Mesothelial cell of epicardium (in vitro differentiated cells): ENCODE data around the gene BEAN1. TPM values are rescaled to one million over a fixed set of nuclear protein-coding genes. Genes with fewer than 3 reads are reported as not detected.

Source experiments
- DNase-seq, 2 experiments: peaks; one replicate each; pipeline ENCODE4 v3.0.0; 2021; ENCODE audit warnings: low spot score in 2 of 2; ENCODE audit not compliant: unreplicated experiment in 2 of 2
- H3K27ac Mint-ChIP-seq: 2 replicates; pipeline ENCODE4 v1.8.0; 2021; ENCODE audit warnings: mixed read lengths
- H3K27me3 Mint-ChIP-seq: 2 replicates; pipeline ENCODE4 v1.8.0; 2021; ENCODE audit warnings: low read depth, mixed read lengths
- H3K36me3 Mint-ChIP-seq: 2 replicates; pipeline ENCODE4 v1.8.0; 2021; ENCODE audit warnings: mixed read lengths
- H3K4me1 Mint-ChIP-seq: 2 replicates; pipeline ENCODE4 v1.8.0; 2021; ENCODE audit warnings: mixed read lengths
- H3K4me3 Mint-ChIP-seq: 2 replicates; pipeline ENCODE4 v1.8.0; 2021; ENCODE audit warnings: mild to moderate bottlenecking, moderate library complexity, mixed read lengths
- H3K9me3 Mint-ChIP-seq: 2 replicates; pipeline ENCODE4 v1.8.0; 2021; ENCODE audit warnings: mixed read lengths
- total RNA-seq: library from RNA; stranded (reverse); gene quantifications from 3 replicates; pipeline ENCODE4 v1.2.1, GENCODE V29; 2021
- TF ChIP-seq, protein P1 (sequence below): fragments of 200-600 bp; sonication (generic); IDR thresholded peaks from one replicate; pipeline ENCODE4 v1.5.0; 2021; ENCODE audit warnings: antibody characterized with exemption; ENCODE audit not compliant: unreplicated experiment

Gene BEAN1
- total RNA-seq, 1 donor from 2014 or later: 1.1 TPM

GRCh38 chr16:66486199-66486772 is 59.2 kb downstream of the BEAN1 start:
- H3K4me1 Mint-ChIP-seq: peaks cover 20% of the 10 kb centered on the region
- no peak for DNase-seq
- TF ChIP-seq, protein P1, sequence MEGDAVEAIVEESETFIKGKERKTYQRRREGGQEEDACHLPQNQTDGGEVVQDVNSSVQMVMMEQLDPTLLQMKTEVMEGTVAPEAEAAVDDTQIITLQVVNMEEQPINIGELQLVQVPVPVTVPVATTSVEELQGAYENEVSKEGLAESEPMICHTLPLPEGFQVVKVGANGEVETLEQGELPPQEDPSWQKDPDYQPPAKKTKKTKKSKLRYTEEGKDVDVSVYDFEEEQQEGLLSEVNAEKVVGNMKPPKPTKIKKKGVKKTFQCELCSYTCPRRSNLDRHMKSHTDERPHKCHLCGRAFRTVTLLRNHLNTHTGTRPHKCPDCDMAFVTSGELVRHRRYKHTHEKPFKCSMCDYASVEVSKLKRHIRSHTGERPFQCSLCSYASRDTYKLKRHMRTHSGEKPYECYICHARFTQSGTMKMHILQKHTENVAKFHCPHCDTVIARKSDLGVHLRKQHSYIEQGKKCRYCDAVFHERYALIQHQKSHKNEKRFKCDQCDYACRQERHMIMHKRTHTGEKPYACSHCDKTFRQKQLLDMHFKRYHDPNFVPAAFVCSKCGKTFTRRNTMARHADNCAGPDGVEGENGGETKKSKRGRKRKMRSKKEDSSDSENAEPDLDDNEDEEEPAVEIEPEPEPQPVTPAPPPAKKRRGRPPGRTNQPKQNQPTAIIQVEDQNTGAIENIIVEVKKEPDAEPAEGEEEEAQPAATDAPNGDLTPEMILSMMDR: no peak
- H3K27ac Mint-ChIP-seq: peak overlapping the region; percentile 30
- no peaks in the 10 kb centered on the region for H3K27me3 Mint-ChIP-seq
- H3K9me3 Mint-ChIP-seq: no peaks in the 10 kb centered on the region
- no peaks in the 10 kb centered on the region for H3K36me3 Mint-ChIP-seq
- H3K4me3 Mint-ChIP-seq: no peak overlapping the region

DNA sequence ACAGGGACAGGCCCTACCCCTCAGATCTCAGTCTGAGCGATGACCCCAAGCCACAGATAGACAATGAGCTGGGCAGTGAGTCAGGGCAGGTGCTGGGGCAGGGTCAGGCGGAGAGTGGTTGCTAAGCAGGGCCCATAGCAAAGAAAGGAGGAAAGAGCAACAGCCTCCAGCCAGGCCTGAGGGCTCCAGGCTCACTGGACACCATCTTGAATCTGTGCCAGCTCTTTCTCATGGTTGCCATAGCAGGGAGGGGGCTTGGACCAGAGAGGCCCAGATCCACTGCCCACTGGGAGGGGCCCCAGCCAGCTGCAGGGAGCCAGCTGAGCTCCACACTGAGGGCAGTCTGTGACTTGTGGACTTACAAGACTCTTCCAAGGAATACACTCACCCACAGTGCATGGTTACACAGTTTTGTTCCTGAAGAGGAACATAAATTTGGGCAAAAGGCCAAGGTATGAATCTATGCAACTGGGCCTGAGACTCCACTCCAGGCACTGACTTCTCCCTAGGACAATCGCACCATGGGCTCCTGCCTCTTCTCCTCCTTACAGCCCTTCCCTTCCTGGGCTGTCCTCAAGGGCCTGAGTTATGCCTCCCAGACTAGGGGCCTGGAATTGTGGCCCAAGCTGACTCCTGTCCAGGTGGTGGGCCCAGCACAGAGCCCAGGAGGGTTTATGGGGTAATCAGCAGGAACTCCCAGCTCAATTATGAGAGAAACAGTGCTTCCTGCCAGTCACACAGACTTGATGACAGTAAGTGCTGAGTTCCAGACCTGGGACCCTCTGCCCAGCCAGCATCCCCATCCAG is 59.9 kb downstream of the BEAN1 start:
- H3K9me3 Mint-ChIP-seq: no peaks in the 10 kb centered on the region
- TF ChIP-seq, protein P1: no peak
- no peaks in the 10 kb centered on the region for H3K27me3 Mint-ChIP-seq
- H3K4me3 Mint-ChIP-seq: no peak overlapping the region
- H3K36me3 Mint-ChIP-seq: no peaks in the 10 kb centered on the region
- H3K4me1 Mint-ChIP-seq: peaks cover 20% of the 10 kb centered on the region
- peak in 1 of 2 experiments; percentile 38 for DNase-seq
- peak overlapping the region; percentile 30 for H3K27ac Mint-ChIP-seq

- peak in 1 of 2 experiments; percentile 33 for DNase-seq
- peak overlapping the region; percentile 79 for H3K27ac Mint-ChIP-seq
Observed at GRCh38 chr16:66487580-66488275, 60.6 kb downstream of the BEAN1 start.

GRCh38 chr16:66488505-66488904 is 61.4 kb downstream of the BEAN1 start:
- Mint-ChIP-seq H3K9me3 (no peaks in the 10 kb centered on the region), H3K4me3 (no peak overlapping the region), H3K36me3 (no peaks in the 10 kb centered on the region), H3K4me1 (peaks cover 19% of the 10 kb centered on the region), H3K27me3 (no peaks in the 10 kb centered on the region), H3K27ac (no peak overlapping the region)
- no peak for DNase-seq
- TF ChIP-seq, protein P1: no peak

More at GRCh38 chr16:66487580-66488275, 60.6 kb downstream of the BEAN1 start:
- TF ChIP-seq, protein P1: no peak
- H3K9me3 Mint-ChIP-seq: no peaks in the 10 kb centered on the region
- no peak overlapping the region for H3K4me3 Mint-ChIP-seq
- H3K4me1 Mint-ChIP-seq: peaks cover 20% of the 10 kb centered on the region
- no peaks in the 10 kb centered on the region for H3K36me3 Mint-ChIP-seq
- H3K27me3 Mint-ChIP-seq: no peaks in the 10 kb centered on the region

GRCh38 chr16:66489385-66489784 is 62.3 kb downstream of the BEAN1 start:
- DNase-seq: no peak
- H3K4me1 Mint-ChIP-seq: peaks cover 11% of the 10 kb centered on the region
- H3K27ac Mint-ChIP-seq: no peak overlapping the region
- H3K27me3 Mint-ChIP-seq: no peaks in the 10 kb centered on the region
- H3K36me3 Mint-ChIP-seq: no peaks in the 10 kb centered on the region
- no peak overlapping the region for H3K4me3 Mint-ChIP-seq
- no peaks in the 10 kb centered on the region for H3K9me3 Mint-ChIP-seq
- TF ChIP-seq, protein P1: no peak
